GM12892 (cell line): ENCODE results near the gene SORCS2.

Source experiments
- POLR2A ChIP-seq: IDR thresholded peaks from 2 replicates; pipeline ENCODE4 v1.6.1; 2011; ENCODE audit warnings: low read depth, low read length, control low read depth
- POLR2AphosphoS5 ChIP-seq: IDR thresholded peaks from 2 replicates; pipeline ENCODE4 v1.6.1; 2011; ENCODE audit warnings: low read depth, low read length, control low read depth
- TAF1 ChIP-seq: IDR thresholded peaks from 2 replicates; pipeline ENCODE4 v1.6.1; 2011; ENCODE audit warnings: low read depth, mild to moderate bottlenecking, control low read depth, low read length, borderline replicate concordance

- TF ChIP-seq POLR2AphosphoS5 (no peak), POLR2A (no peak), TAF1 (no peak)
Measured at GRCh38 chr4:7276515-7276914, 84.2 kb downstream of the SORCS2 start.
